Measurements from ENCODE around the gene RELN. TPM values are rescaled to one million over a fixed set of nuclear protein-coding genes. Genes with fewer than 3 reads are reported as not detected.

The RELN gene
- total and polyA plus RNA-seq, 2 of the 13 experiments (the other 11 are each of a cell fraction or from before 2014, with no cell fraction given), result 315 to 332 TPM

- BruUV-seq (replicated peaks), result no TSS peak
- intact Hi-C loops (cut with micrococcal nuclease; ENCODE audit: unreplicated experiment), result no loop called here
- Histone ChIP-seq H3K9me3 (ENCODE audit: low read length) (no peaks in the 10 kb centered on the region), H3K9ac (ENCODE audit: insufficient read depth, low read depth, low read length) (no peak overlapping the region), H3K27ac (ENCODE audit: extremely low read length, insufficient read depth, low read length) (no peak overlapping the region), H3K4me1 (ENCODE audit: insufficient read depth, low read length) (no peaks in the 10 kb centered on the region), H3K4me2 (ENCODE audit: low read depth, low read length) (no peak overlapping the region), H3K27me3 (ENCODE audit: control insufficient read depth in 1 of 2, insufficient read depth in 2 of 2, low read length in 2 of 2) (no peaks in the 10 kb centered on the region), H3K36me3 (replicated peaks in 1 of 2; ENCODE audit: control insufficient read depth in 1 of 2, insufficient read depth in 2 of 2, low read length in 2 of 2) (peaks cover 0 to 11% of the 10 kb centered on the region in 2 experiments; a peak in 3 of 5 replicates), H3K4me3 (replicated peaks in 1 of 3; ENCODE audit: insufficient read depth in 1 of 3, low read depth in 2 of 3, low read length in 3 of 3) (no peak overlapping the region), H3K79me2 (ENCODE audit: insufficient read depth, low read length) (no peaks in the 10 kb centered on the region), H2AFZ (ENCODE audit: low read length) (no peak overlapping the region), H4K20me1 (ENCODE audit: insufficient read depth, low read length) (no peaks in the 10 kb centered on the region; the same call in 1 of the 2 replicates)
- ChIA-PET POLR2A (no interaction called here), CTCF (ENCODE audit: low intra/inter-chr PET ratio, low total read pairs) (no interaction called here)
- no peak for DNase-seq (ENCODE audit: low spot score)
- in situ Hi-C loops (cut with HindIII; ENCODE audit: extremely low pct_ligation_motif_present, low pct_unique_long_range_greater_than_20kb), result no loop called here
- no peak for ATAC-seq
- TF ChIP-seq CC2D1A (CRISPR knock-in tag; IDR thresholded peaks at IDR 0.05), result no peak
- no peak for FAIRE-seq
Measured at GRCh38 chr7:103718482-103719061, 270.9 kb downstream of the RELN start.

- H3K27me3 ChIP-seq (ENCODE audit: control insufficient read depth in 1 of 2, insufficient read depth in 2 of 2, low read length in 2 of 2), result no peaks in the 10 kb centered on the region
- H3K79me2 ChIP-seq (ENCODE audit: insufficient read depth, low read length), result peaks cover 2% of the 10 kb centered on the region
- no peak overlapping the region for H3K9ac ChIP-seq (ENCODE audit: insufficient read depth, low read depth, low read length)
- H3K36me3 ChIP-seq (replicated peaks in 1 of 2; ENCODE audit: control insufficient read depth in 1 of 2, insufficient read depth in 2 of 2, low read length in 2 of 2), result peaks cover 0 to 11% of the 10 kb centered on the region in 2 experiments; a peak in 3 of 5 replicates
- in situ Hi-C loops (cut with HindIII; ENCODE audit: extremely low pct_ligation_motif_present, low pct_unique_long_range_greater_than_20kb), result no loop called here
- H3K27ac ChIP-seq (ENCODE audit: extremely low read length, insufficient read depth, low read length), result no peak overlapping the region
- H2AFZ ChIP-seq (ENCODE audit: low read length), result no peak overlapping the region
- CTCF ChIA-PET (ENCODE audit: low intra/inter-chr PET ratio, low total read pairs), result no interaction called here
- TF ChIP-seq ATF7-NPFF (CRISPR knock-in tag; IDR thresholded peaks at IDR 0.05; ENCODE audit: low read depth), result no peak
- ATAC-seq (no peak), FAIRE-seq (no peak), DNase-seq (ENCODE audit: low spot score) (no peak)
- H3K4me2 ChIP-seq (ENCODE audit: low read depth, low read length), result no peak overlapping the region
- 49% methylated on average over 3 of the region's 3 CpGs for WGBS (ENCODE audit: low lambda C conversion rate)
- POLR2A ChIA-PET, result no interaction called here
- intact Hi-C loops (cut with micrococcal nuclease; ENCODE audit: unreplicated experiment), result no loop called here
- H3K4me1 ChIP-seq (ENCODE audit: insufficient read depth, low read length), result no peaks in the 10 kb centered on the region
- H3K4me3 ChIP-seq (replicated peaks in 1 of 3; ENCODE audit: insufficient read depth in 1 of 3, low read depth in 2 of 3, low read length in 3 of 3), result no peak overlapping the region
- no peaks in the 10 kb centered on the region for H3K9me3 ChIP-seq (ENCODE audit: low read length)
- H4K20me1 ChIP-seq (ENCODE audit: insufficient read depth, low read length), result no peaks in the 10 kb centered on the region; the same call in 1 of the 2 replicates
- BruUV-seq (replicated peaks), result no TSS peak
Measured at GRCh38 chr7:103717574-103717973, 271.9 kb downstream of the RELN start.
